Measurements from ENCODE around the gene BRD9. TPM values are rescaled to one million over a fixed set of nuclear protein-coding genes. Genes with fewer than 3 reads are reported as not detected.

Gene BRD9
- total RNA-seq, 1 experiment from 2014 or later, result 17.4 TPM

DNA sequence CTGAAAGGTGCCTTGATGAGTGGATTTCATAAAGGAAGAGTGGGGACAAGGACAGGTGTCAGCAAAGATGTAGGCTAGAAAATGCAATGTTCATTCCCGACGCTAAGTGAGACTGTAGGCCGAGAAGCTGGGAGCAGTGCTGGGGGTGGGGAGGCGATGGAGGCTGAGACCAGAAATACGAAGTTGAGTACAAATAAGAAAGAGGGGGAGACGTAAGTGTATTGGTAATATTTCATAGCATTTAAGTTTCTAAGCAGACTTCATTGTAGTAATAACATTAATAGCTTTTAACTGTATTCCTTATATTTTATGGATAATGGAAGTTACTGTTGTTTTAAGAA lies 11.1 kb upstream of the BRD9 start:
- DNase-seq (ENCODE audit: low spot score), result no peak

DNA sequence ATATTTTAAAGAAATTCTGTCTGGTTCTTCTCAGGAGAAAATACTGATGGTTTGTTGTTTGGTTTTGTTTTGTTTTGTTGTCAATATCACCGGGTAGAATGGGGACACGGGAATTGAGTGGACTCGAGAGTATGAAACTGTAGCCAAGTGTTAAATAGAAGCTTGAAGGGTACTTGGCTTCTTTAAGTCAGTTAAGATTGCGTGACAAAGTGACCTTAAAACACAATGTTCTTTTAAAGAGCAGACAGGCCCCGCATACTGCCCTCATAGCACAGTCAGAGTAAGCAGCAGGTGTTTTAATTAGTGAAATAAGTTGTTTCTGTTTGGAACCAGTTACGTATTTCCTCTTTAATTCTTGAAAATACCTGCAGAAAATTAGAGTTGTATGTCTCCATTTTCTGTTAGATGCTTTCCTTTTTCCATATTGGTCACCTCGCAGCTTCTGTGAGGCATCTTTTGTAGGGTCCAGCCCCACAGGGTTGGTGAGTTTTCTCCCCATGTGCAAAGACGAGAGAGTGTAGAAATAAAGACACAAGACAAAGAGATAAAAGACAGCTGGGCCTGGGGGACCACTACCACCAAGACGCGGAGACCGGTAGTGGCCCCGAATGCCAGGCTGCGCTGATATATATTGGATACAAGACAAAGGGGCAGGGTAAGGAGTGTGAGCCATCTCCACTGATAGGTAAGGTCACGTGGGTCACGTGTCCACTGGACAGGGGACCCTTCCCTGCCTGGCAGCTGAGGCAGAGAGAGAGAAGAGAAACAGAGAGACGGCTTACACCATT lies 9.7 kb upstream of the BRD9 start:
- no peak for DNase-seq (ENCODE audit: low spot score)

GRCh38 chr5:900781-901180 lies 8.2 kb upstream of the BRD9 start:
- no peak for DNase-seq (ENCODE audit: low spot score)

- DNase-seq (ENCODE audit: low spot score), result no peak
These were observed 1.1 kb upstream of the BRD9 start for GRCh38 chr5:893711-894110.

DNA sequence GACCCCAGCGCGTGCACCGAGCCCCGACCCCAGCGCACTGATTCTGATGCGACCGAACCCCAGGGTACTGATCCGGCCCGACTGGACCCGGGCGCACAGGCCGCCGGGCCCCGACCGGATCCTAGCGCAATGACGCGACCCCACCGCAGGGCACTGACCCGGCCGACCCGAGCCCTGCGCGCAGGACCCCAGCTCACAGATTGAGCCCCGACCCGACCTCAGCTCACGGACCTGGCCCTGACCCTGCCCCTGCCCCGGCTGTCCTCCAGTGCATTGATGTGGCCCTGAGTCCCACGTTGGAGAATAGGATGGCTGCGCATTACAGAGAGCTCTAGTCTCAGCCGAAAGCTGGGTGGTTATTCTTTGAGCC lies 521 bp upstream of the BRD9 start:
- DNase-seq (ENCODE audit: low spot score), result no peak

DNA sequence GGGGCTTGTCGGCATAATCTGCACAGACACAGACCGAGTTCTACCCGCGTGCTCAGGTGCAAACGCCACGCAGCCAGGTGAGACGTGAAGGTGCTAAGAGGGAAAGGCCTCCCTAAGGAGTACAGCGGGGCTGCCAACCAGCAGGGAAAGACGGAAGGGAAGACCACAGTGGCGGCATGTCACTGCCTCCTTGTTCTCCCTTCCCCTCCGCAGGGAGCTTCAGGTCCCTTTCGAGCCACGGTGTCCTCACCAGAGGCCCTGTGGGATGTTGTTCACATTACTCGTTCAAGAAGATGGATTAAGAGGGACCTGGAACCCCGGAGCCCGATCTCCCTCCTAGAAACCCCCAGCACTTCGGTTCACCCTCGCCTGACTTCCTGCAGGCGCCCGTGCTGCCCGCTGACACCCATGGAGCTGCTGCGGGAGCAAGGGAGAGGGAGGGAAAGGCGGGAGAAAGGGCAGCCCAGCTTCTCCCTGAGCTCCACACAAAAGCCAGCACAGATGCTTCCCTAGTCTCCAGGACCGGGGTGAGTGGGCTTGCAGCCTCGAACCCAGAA lies 686 bp downstream of the BRD9 start:
- no peak for DNase-seq (ENCODE audit: low spot score)

DNA sequence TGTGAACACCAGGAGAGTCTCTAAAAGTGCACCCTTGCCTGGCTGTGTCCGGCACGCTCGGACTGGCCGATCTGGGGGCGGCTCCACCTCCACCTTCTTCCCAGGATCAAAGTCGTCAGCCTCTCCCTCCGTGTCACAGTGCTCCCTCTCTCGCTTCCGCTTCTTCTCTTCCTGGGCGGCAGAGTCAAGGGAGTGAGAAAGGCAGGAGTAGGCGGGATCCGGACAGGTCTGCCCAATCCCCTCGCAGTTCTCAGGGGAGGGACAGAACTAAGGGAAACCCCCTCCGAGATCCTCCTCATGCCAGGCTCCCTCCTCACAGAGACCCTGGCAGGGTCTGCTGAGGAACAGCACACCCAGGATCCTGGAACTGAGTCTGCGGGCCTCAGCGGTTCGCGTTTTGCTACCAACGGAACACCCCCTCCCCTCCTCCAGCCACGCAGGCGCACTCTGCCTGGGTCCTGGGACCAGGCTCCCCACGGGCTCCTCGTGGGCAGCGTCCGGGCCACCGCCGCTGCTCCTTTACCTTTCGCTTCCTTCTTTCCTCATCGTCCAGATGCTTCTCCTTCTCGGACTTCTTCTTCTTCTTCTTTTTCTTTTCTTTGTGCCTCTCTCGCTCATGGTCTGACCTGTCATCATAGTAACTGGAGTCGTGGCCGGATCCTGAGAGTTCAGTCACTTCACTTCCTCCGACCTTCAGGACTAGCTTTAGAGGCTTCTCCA lies 1.3 kb downstream of the BRD9 start:
- no peak for DNase-seq (ENCODE audit: low spot score)

GRCh38 chr5:889075-889710 lies 3.4 kb downstream of the BRD9 start:
- no peak for DNase-seq (ENCODE audit: low spot score)

- no peak for DNase-seq (ENCODE audit: low spot score)
These were observed 4.0 kb downstream of the BRD9 start for GRCh38 chr5:888638-889035.

GRCh38 chr5:887947-888637 lies 4.5 kb downstream of the BRD9 start:
- no peak for DNase-seq (ENCODE audit: low spot score)

- DNase-seq (ENCODE audit: low spot score), result no peak
These were observed 5.8 kb downstream of the BRD9 start for GRCh38 chr5:886716-887325.

DNA sequence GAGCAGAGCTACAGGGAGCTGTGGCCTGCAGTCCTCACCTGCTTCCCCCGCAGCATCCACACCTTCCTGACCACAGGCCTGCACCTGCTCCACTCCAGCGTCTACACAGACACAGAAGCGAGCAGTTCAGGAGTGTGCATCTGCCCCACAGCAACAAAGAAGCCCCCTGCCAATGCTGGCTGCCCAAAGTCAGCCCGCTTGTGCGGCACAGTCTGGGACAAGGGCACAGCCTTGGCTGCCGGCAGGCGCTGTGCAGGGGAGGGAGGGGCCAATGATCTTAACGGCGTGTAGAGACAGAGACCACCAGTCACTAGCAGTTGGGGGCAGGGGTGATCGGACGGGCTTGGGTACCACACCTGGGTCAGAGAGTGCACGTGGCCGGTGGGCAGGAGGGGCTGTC lies 6.6 kb downstream of the BRD9 start:
- DNase-seq (ENCODE audit: low spot score), result no peak

GRCh38 chr5:885529-885928 lies 7.1 kb downstream of the BRD9 start:
- DNase-seq (ENCODE audit: low spot score), result no peak

DNA sequence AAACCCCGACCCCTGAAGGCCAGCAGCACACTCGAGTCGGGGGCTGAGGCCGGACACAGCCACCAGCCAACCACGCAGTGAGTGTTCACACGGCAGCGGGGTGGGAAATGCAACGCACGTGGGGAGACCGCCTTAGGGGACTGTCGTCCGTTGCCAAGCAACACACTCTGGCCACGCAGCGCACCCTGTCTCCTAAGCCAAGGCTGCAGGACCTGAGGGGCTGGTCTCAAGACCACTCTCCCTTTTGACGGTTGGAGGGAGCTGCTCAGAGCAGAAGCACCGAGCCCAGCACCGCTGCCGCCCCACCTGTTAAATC lies 7.5 kb downstream of the BRD9 start:
- no peak for DNase-seq (ENCODE audit: low spot score)

GRCh38 chr5:884345-885126 lies 8.1 kb downstream of the BRD9 start:
- no peak for DNase-seq (ENCODE audit: low spot score)

GRCh38 chr5:883475-884181 lies 9.0 kb downstream of the BRD9 start:
- no peak for DNase-seq (ENCODE audit: low spot score)

- DNase-seq (ENCODE audit: low spot score), result no peak
These were observed 10.1 kb downstream of the BRD9 start for GRCh38 chr5:882253-883183.

- DNase-seq (ENCODE audit: low spot score), result no peak
These were observed 11.1 kb downstream of the BRD9 start for GRCh38 chr5:881551-881935.

GRCh38 chr5:880816-881550 lies 11.6 kb downstream of the BRD9 start:
- DNase-seq (ENCODE audit: low spot score), result no peak
